A549 treated with ZK216348 at 1 μM for 4 hours (cell line): ENCODE measurements around the gene TMEM14B. TPM values are rescaled to one million over a fixed set of nuclear protein-coding genes. Genes with fewer than 3 reads are reported as not detected.

Source experiments
- total RNA-seq: library from RNA; stranded (reverse); fragments of 200-300 nt; extraction: Qiagen RNA extraction; gene quantifications from 5 replicates; pipeline ENCODE4 v1.2.3, GENCODE V29; 2022; ENCODE audit warnings: low read depth

TMEM14B gene
- total RNA-seq = 114 to 143 TPM (median 136 TPM) in 5 replicates

GRCh38 chr6:10747251-10747972, at the start of gene TMEM14B:
Gene TMEM14B (plus strand): TSS chr6:10747805. CDS start chr6:10749246, 1,441 bp downstream.

GRCh38 chr6:10722820-10723566, 24.6 kb upstream of the TMEM14B start, which contains the start of gene TMEM14C:
Gene TMEM14C (plus strand): TSS chr6:10723070. CDS start chr6:10724614, 1,544 bp downstream.

Other genes starting within 250 kb of the TMEM14B start
- gene GCNT2, start 226.5 kb upstream of the TMEM14B start, total RNA-seq = 5.6 to 7.5 TPM (median 6.1 TPM) in 5 replicates
- 1.4 to 2.7 TPM (median 2.0 TPM) in 5 replicates for gene C6orf52, start 53.2 kb upstream of the TMEM14B start, total RNA-seq
- 18.6 to 23.6 TPM (median 20.6 TPM) in 5 replicates for gene PAK1IP1, start 52.8 kb upstream of the TMEM14B start, total RNA-seq
- gene TMEM14C, start 24.7 kb upstream of the TMEM14B start, total RNA-seq = 133 to 153 TPM (median 144 TPM) in 5 replicates
- 0.09 to 0.20 TPM (median 0.13 TPM) in 5 replicates for gene MAK, start 90.7 kb downstream of the TMEM14B start, total RNA-seq
- not detected in 5 replicates for gene GCM2, start 134.2 kb downstream of the TMEM14B start, total RNA-seq
- gene SYCP2L, start 139.2 kb downstream of the TMEM14B start, total RNA-seq = 2.4 to 3.9 TPM (median 3.6 TPM) in 5 replicates